T1000 (cell line): ENCODE data around the gene TENT4A.

Source experiments
- DNase-seq: peaks from one replicate; lab custom pipeline; 2025; ENCODE audit warnings: mixed read lengths; lab: John Stamatoyannopoulos, UW

TENT4A gene

GRCh38 chr5:6700074-6700684, 13.1 kb upstream of the TENT4A start:
- no peak for DNase-seq

GRCh38 chr5:6700685-6701355, 12.4 kb upstream of the TENT4A start:
- DNase-seq, result no peak

- DNase-seq, result no peak
Measured at GRCh38 chr5:6701491-6701890, 11.7 kb upstream of the TENT4A start.

- no peak for DNase-seq
Measured at GRCh38 chr5:6702633-6703032, 10.6 kb upstream of the TENT4A start.

GRCh38 chr5:6703806-6704205, 9.4 kb upstream of the TENT4A start:
- no peak for DNase-seq

GRCh38 chr5:6704361-6704851, 8.8 kb upstream of the TENT4A start:
- peak; percentile 47 for DNase-seq

- no peak for DNase-seq
Measured at GRCh38 chr5:6705088-6705487, 8.1 kb upstream of the TENT4A start.

- no peak for DNase-seq
Measured at GRCh38 chr5:6705959-6706358, 7.3 kb upstream of the TENT4A start.

- no peak for DNase-seq
Measured at GRCh38 chr5:6707852-6708251, 5.4 kb upstream of the TENT4A start.

- no peak for DNase-seq
Measured at GRCh38 chr5:6708814-6709213, 4.4 kb upstream of the TENT4A start.

GRCh38 chr5:6710070-6710469, 3.2 kb upstream of the TENT4A start:
- DNase-seq, result no peak

- DNase-seq, result no peak
Measured at GRCh38 chr5:6710551-6711318, 2.5 kb upstream of the TENT4A start.

- no peak for DNase-seq
Measured at GRCh38 chr5:6711409-6712141, 1.7 kb upstream of the TENT4A start.

- no peak for DNase-seq
Measured at GRCh38 chr5:6712142-6712576, 1.1 kb upstream of the TENT4A start.

GRCh38 chr5:6712577-6713273, 507 bp upstream of the TENT4A start:
- peak; percentile 92 for DNase-seq

- no peak for DNase-seq
Measured at GRCh38 chr5:6714226-6715041, 1.2 kb downstream of the TENT4A start.

GRCh38 chr5:6715271-6715670, 2.0 kb downstream of the TENT4A start:
- DNase-seq, result no peak

GRCh38 chr5:6715758-6716628, 2.8 kb downstream of the TENT4A start:
- no peak for DNase-seq

- no peak for DNase-seq
Measured at GRCh38 chr5:6716629-6717149, 3.5 kb downstream of the TENT4A start.

- DNase-seq, result no peak
Measured at GRCh38 chr5:6717247-6717646, 4.0 kb downstream of the TENT4A start.
